Ishikawa (cell line): Measurements from ENCODE around the gene SAXO2.

Source experiments
- CEBPB ChIP-seq: IDR thresholded peaks from 2 replicates; pipeline ENCODE4 v1.6.1; 2012
- CREB1 ChIP-seq: IDR thresholded peaks from 2 replicates; pipeline ENCODE4 v1.6.1; 2012; ENCODE audit warnings: low read depth
- EP300 ChIP-seq: IDR thresholded peaks from 2 replicates; pipeline ENCODE4 v1.6.1; 2012; ENCODE audit warnings: borderline replicate concordance
- FOXM1 ChIP-seq: IDR thresholded peaks from 2 replicates; pipeline ENCODE4 v1.6.1; 2012; ENCODE audit warnings: low read depth, borderline replicate concordance
- NFIC ChIP-seq: IDR thresholded peaks from 2 replicates; pipeline ENCODE4 v1.6.1; 2012
- RAD21 ChIP-seq: IDR thresholded peaks from 2 replicates; pipeline ENCODE4 v1.6.1; 2012; ENCODE audit warnings: low read depth
- TAF1 ChIP-seq: IDR thresholded peaks from 2 replicates; pipeline ENCODE4 v1.6.1; 2012; ENCODE audit warnings: low read depth, mild to moderate bottlenecking
- TEAD4 ChIP-seq: IDR thresholded peaks from 2 replicates; pipeline ENCODE4 v1.6.1; 2012
- YY1 ChIP-seq: IDR thresholded peaks from 2 replicates; pipeline ENCODE4 v1.6.1; 2012; ENCODE audit warnings: low read depth
- ZBTB7A ChIP-seq: IDR thresholded peaks from 2 replicates; pipeline ENCODE4 v1.6.1; 2012; ENCODE audit warnings: low read depth
- TF ChIP-seq, protein P1 (sequence below): IDR thresholded peaks from 2 replicates; pipeline ENCODE4 v1.6.1; 2012
- TF ChIP-seq, protein P2 (sequence below): IDR thresholded peaks from 2 replicates; pipeline ENCODE4 v1.6.1; 2012; ENCODE audit warnings: low read depth, mild to moderate bottlenecking

DNA sequence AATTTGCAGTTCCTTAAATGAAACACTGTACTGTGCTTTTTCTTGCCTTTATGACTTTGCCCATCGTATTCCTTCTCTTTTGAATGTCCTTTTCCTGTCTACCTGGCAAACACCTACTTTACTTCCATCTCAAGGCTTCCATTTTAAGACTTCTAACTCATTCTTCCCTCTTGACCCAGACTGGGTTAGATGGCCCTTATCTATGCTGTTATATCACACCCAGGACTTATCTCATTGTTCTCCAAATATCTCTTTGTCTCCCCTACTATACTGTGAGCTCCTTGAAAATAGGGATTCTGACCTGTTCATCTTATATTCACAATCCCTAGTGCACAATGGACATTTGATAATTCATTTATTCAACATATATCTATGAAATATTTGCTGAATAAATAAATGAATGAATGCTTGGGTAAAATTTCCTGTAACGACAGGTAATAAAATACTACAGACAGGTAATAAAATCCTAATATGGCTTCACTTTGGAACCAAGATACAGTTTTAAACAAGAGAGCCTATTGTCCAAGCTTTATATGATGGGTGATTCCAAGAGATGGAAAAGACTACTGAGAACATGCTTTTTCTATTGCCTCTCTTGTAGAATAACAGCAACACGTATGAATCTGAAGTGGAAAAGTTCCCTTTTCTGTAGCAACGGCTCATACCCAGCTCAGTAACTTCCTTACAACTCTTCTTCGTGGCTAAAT is 22.8 kb upstream of the SAXO2 start:
- no peak for TF ChIP-seq EP300
- TF ChIP-seq, protein P1, sequence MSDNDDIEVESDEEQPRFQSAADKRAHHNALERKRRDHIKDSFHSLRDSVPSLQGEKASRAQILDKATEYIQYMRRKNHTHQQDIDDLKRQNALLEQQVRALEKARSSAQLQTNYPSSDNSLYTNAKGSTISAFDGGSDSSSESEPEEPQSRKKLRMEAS, result no peak
- no peak for TF ChIP-seq YY1
- no peak for TF ChIP-seq TAF1
- TF ChIP-seq, protein P2, sequence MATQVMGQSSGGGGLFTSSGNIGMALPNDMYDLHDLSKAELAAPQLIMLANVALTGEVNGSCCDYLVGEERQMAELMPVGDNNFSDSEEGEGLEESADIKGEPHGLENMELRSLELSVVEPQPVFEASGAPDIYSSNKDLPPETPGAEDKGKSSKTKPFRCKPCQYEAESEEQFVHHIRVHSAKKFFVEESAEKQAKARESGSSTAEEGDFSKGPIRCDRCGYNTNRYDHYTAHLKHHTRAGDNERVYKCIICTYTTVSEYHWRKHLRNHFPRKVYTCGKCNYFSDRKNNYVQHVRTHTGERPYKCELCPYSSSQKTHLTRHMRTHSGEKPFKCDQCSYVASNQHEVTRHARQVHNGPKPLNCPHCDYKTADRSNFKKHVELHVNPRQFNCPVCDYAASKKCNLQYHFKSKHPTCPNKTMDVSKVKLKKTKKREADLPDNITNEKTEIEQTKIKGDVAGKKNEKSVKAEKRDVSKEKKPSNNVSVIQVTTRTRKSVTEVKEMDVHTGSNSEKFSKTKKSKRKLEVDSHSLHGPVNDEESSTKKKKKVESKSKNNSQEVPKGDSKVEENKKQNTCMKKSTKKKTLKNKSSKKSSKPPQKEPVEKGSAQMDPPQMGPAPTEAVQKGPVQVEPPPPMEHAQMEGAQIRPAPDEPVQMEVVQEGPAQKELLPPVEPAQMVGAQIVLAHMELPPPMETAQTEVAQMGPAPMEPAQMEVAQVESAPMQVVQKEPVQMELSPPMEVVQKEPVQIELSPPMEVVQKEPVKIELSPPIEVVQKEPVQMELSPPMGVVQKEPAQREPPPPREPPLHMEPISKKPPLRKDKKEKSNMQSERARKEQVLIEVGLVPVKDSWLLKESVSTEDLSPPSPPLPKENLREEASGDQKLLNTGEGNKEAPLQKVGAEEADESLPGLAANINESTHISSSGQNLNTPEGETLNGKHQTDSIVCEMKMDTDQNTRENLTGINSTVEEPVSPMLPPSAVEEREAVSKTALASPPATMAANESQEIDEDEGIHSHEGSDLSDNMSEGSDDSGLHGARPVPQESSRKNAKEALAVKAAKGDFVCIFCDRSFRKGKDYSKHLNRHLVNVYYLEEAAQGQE, result no peak
- TF ChIP-seq ZBTB7A, result no peak
- no peak for TF ChIP-seq CEBPB
- no peak for TF ChIP-seq TEAD4
- TF ChIP-seq RAD21, result no peak
- TF ChIP-seq CREB1, result no peak
- no peak for TF ChIP-seq FOXM1
- TF ChIP-seq NFIC, result no peak
